GM12878 (cell line): ENCODE results near the gene MYH9. TPM values are rescaled to one million over a fixed set of nuclear protein-coding genes. Genes with fewer than 3 reads are reported as not detected.
A peak's percentile ranks its signal among the peaks of the same experiment; 100 is the strongest.

ENCODE experiments used
- ATF7 ChIP-seq: fragments of 450-650 bp; IDR thresholded peaks from 2 replicates; pipeline ENCODE4 v1.6.1; 2016; ENCODE audit warnings: low read depth, mild to moderate bottlenecking
- CEBPB ChIP-seq, 2 experiments: fragments of 150-350 bp in 1 of 2; IDR thresholded peaks; 2 replicates each; pipeline ENCODE4 v1.6.1; 2012 to 2014; ENCODE audit warnings: low read depth in 2 of 2, low read length in 2 of 2, borderline replicate concordance in 1 of 2, inconsistent platforms in 1 of 2
- CREB1 ChIP-seq: IDR thresholded peaks from 2 replicates; pipeline ENCODE4 v1.6.1; 2012; ENCODE audit warnings: low read depth, mild to moderate bottlenecking, inconsistent platforms
- ESRRA ChIP-seq: IDR thresholded peaks from 2 replicates; pipeline ENCODE4 v1.6.1; 2012; ENCODE audit warnings: mild to moderate bottlenecking, low read length, improper control_type of control experiment
- HDAC2 ChIP-seq: fragments of 200-600 bp; sonication (generic); IDR thresholded peaks from 2 replicates; pipeline ENCODE4 v1.6.1; 2017
- HSF1 ChIP-seq: fragments of 150-350 bp; IDR thresholded peaks from 2 replicates; pipeline ENCODE4 v1.6.1; 2014; ENCODE audit warnings: mild to moderate bottlenecking, low read depth, low read length
- IKZF2 ChIP-seq, 2 experiments: fragments of 450-650 bp; IDR thresholded peaks; 2 replicates each; pipeline ENCODE4 v1.6.1; 2017; ENCODE audit warnings: mild to moderate bottlenecking in 2 of 2, moderate library complexity in 2 of 2
- KDM1A ChIP-seq: fragments of 200-600 bp; sonication (generic); IDR thresholded peaks from 2 replicates; pipeline ENCODE4 v1.6.1; 2016; ENCODE audit warnings: borderline replicate concordance
- LARP7 ChIP-seq: fragments of 450-650 bp; IDR thresholded peaks from 2 replicates; pipeline ENCODE4 v1.6.1; 2017; ENCODE audit warnings: mild to moderate bottlenecking
- MEF2A ChIP-seq: IDR thresholded peaks from 2 replicates; pipeline ENCODE4 v1.6.1; 2011; ENCODE audit warnings: low read depth, mild to moderate bottlenecking, low read length, moderate library complexity; ENCODE audit not compliant: insufficient read depth
- NFYB ChIP-seq: IDR thresholded peaks from 2 replicates; pipeline ENCODE4 v1.6.1; 2011; ENCODE audit warnings: low read depth, mild to moderate bottlenecking, low read length, improper control_type of control experiment, moderate library complexity; ENCODE audit not compliant: insufficient read depth
- NRF1 ChIP-seq: conservative IDR thresholded peaks from 2 replicates; pipeline ENCODE4 v1.6.1; 2011; ENCODE audit warnings: mild to moderate bottlenecking, low read depth, low read length, improper control_type of control experiment
- PBX3 ChIP-seq: IDR thresholded peaks from 2 replicates; pipeline ENCODE4 v1.6.1; 2011; ENCODE audit warnings: mild to moderate bottlenecking, low read depth, low read length, moderate library complexity; ENCODE audit not compliant: insufficient replicate concordance
- POLR2AphosphoS5 ChIP-seq: IDR thresholded peaks from 2 replicates; pipeline ENCODE4 v1.6.1; 2011; ENCODE audit warnings: mild to moderate bottlenecking, low read length, inconsistent platforms
- RB1 ChIP-seq: fragments of 450-650 bp; formaldehyde crosslinking; IDR thresholded peaks from 2 replicates; pipeline ENCODE4 v1.6.1; 2017; ENCODE audit warnings: mild to moderate bottlenecking, borderline replicate concordance
- RELA ChIP-seq: fragments of 450-650 bp; IDR thresholded peaks from 2 replicates; pipeline ENCODE4 v1.8.0; 2014; ENCODE audit warnings: borderline replicate concordance; ENCODE audit not compliant: partially characterized antibody
- TBL1XR1 ChIP-seq: IDR thresholded peaks from 2 replicates; pipeline ENCODE4 v1.6.1; 2012; ENCODE audit warnings: low read depth, low read length, improper control_type of control experiment
- TCF3 ChIP-seq: IDR thresholded peaks from 2 replicates; pipeline ENCODE4 v1.6.1; 2012; ENCODE audit warnings: low read depth, mild to moderate bottlenecking, low read length, borderline replicate concordance; ENCODE audit not compliant: insufficient read depth
- ZNF207 ChIP-seq: fragments of 450-650 bp; IDR thresholded peaks from 2 replicates; pipeline ENCODE4 v1.6.1; 2014; ENCODE audit warnings: antibody characterized with exemption, mild to moderate bottlenecking, borderline replicate concordance
- ZNF274 ChIP-seq: IDR thresholded peaks from one replicate; pipeline ENCODE4 v1.8.0; 2011; ENCODE audit not compliant: insufficient read length, insufficient read depth
- polyA plus RNA-seq, 11 experiments: library from polyadenylated mRNA; depleted of rRNA in 4 of 11; unstranded in 6 of 11; stranded (reverse) in 5 of 11; fragments of >200 nt; fragmentation: Nextera tagmentation in 4 of 11; fragmentation: Illumina TruSeq in 1 of 11; extraction: Ambion mirVana in 4 of 11; extraction: Trizol in 1 of 11; gene quantifications; 1 replicate in 1 of 11; 2 replicates in 10 of 11; pipeline versions ENCODE4 v1.2.1 to v1.2.3, GENCODE V29; 2011 to 2016; ENCODE audit warnings: inconsistent platforms in 2 of 11, missing spikeins in 2 of 11, low read depth in 1 of 11
- total RNA-seq, 4 experiments: library from RNA; depleted of rRNA in 3 of 4; stranded (reverse); fragments of >200 nt in 3 of 4; fragmentation: Illumina TruSeq in 1 of 4; extraction: Trizol in 1 of 4; gene quantifications; 2 replicates each; pipeline versions ENCODE4 v1.2.1 to v1.2.3, GENCODE V29; 2013 to 2021
- TF ChIP-seq, protein P1 (sequence below): fragments of 450-650 bp; IDR thresholded peaks from 2 replicates; pipeline ENCODE4 v1.6.1; 2016; ENCODE audit warnings: mild to moderate bottlenecking
- TF ChIP-seq, protein P2 (sequence below): IDR thresholded peaks from 2 replicates; pipeline ENCODE4 v1.6.1; 2011; ENCODE audit warnings: borderline replicate concordance, low read depth, mild to moderate bottlenecking, moderate library complexity, mixed read lengths, low read length; ENCODE audit not compliant: insufficient read depth; ENCODE audit errors: extremely low read length

The MYH9 gene
- total and polyA plus RNA-seq, 10 of the 15 experiments (the other 5 are each of a cell fraction or from before 2014, with no cell fraction given), result 5.1 to 525 (median 145) TPM

DNA sequence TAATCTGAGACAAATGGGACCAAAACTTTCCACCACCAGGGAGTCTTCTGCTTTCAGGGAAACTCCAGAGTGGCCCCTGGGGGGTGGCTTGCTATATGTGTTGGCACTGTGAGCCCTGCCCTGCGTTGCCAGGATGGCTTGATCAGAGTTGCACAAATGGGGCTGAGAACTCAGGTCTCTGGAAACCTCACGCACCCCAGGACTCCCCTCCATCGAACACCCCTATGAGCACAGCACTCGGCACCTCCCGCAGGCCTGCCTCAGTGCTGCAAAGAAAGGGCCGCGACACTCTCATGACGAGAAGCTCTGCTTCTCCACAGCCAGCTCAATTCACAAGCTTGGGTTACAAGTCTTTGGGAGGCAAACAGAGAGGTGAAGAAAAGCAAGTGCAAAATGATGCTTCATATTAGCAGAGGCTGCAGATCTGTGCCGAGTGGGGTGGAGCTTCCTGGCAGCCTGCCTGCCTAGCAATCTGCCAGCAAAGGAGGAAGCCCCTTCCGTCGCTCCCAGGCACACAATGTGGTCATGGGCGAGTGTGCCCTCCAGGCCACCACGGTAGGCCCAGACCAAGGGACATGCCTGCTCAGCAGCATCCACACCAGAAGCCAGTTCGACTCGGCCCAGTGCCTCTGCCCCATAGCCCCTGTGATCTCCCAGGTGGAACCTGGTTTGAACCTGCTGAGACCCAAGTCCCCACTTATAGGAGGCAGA lies 55.7 kb downstream of the MYH9 start (continued):
- TF ChIP-seq HSF1 (no peak), KDM1A (no peak), MEF2A (no peak), HDAC2 (no peak), TBL1XR1 (no peak), LARP7 (no peak), TCF3 (no peak), POLR2AphosphoS5 (peak; percentile 63), RELA (no peak), NRF1 (no peak), ZNF207 (peak; percentile 22; the same call in 1 of the 2 replicates), CREB1 (no peak), NFYB (no peak), IKZF2 (IDR thresholded peaks at IDR 0.05) (no peak; a peak in 1 of 4 replicates), CEBPB (IDR thresholded peaks at IDR 0.05; ENCODE audit: borderline replicate concordance in 1 of 2, low read depth in 2 of 2, low read length in 2 of 2) (no peak), PBX3 (no peak), ATF7 (0 out of 2 replicates have a peak, but pooled peaks have one; percentile 32), RB1 (no peak), ZNF274 (no peak), ESRRA (no peak)
- TF ChIP-seq, protein P1, sequence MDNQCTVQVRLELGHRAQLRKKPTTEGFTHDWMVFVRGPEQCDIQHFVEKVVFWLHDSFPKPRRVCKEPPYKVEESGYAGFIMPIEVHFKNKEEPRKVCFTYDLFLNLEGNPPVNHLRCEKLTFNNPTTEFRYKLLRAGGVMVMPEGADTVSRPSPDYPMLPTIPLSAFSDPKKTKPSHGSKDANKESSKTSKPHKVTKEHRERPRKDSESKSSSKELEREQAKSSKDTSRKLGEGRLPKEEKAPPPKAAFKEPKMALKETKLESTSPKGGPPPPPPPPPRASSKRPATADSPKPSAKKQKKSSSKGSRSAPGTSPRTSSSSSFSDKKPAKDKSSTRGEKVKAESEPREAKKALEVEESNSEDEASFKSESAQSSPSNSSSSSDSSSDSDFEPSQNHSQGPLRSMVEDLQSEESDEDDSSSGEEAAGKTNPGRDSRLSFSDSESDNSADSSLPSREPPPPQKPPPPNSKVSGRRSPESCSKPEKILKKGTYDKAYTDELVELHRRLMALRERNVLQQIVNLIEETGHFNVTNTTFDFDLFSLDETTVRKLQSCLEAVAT, result no peak
- TF ChIP-seq, protein P2, sequence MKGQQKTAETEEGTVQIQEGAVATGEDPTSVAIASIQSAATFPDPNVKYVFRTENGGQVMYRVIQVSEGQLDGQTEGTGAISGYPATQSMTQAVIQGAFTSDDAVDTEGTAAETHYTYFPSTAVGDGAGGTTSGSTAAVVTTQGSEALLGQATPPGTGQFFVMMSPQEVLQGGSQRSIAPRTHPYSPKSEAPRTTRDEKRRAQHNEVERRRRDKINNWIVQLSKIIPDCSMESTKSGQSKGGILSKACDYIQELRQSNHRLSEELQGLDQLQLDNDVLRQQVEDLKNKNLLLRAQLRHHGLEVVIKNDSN, result no peak
